GM18507 (cell line): ENCODE data around the gene TNNT3.
"Not testable (repeated sequence)": the region's sequence is repeated elsewhere in the genome, so short reads cannot be mapped to it uniquely, and the experiment has no call there.

Experiments used
- DNase-seq: peaks from one replicate; pipeline ENCODE4 v3.0.0; 2011; ENCODE audit warnings: low read depth; ENCODE audit not compliant: insufficient read length; ENCODE audit errors: extremely low spot score
- FAIRE-seq: peaks from 2 replicates; lab custom pipeline; 2011; peaks lifted over from hg19 to GRCh38; lab: Jason Lieb, UNC

Gene TNNT3

DNA sequence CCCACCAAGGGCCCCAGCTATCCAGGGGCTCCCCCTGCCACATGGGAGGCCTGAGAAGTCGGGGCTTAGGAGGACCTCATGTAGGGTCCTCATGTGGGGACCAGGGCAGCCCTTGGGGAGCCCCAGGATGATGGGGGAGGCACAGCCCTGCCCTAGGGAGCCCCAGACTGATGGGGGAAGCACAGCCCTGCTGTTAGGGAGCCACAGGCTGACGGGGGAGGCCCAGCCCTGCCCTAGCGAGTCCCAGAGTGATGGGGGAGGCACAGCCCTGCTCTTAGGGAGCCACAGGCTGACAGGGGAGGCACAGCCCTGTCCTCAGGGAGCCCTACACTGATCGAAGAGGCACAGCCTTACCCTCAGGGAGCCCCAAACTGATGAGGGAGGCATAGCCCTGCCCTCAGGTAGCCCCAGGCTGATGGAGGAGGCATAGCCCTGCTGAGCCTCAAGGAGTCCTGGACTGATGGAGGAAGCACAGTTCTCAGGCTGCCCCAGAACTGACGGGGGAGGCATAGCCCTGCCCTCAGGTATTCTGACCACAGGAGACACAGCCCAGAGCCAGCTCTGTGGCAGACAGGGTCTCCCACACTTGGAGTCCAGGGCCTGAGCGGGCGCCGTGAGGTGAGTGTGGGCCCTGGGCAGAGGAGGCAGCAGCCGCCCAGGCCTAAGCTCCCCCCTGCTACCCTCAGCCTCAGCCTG lies 38.6 kb upstream of the TNNT3 start:
- FAIRE-seq: no peak
- DNase-seq: no peak

DNA sequence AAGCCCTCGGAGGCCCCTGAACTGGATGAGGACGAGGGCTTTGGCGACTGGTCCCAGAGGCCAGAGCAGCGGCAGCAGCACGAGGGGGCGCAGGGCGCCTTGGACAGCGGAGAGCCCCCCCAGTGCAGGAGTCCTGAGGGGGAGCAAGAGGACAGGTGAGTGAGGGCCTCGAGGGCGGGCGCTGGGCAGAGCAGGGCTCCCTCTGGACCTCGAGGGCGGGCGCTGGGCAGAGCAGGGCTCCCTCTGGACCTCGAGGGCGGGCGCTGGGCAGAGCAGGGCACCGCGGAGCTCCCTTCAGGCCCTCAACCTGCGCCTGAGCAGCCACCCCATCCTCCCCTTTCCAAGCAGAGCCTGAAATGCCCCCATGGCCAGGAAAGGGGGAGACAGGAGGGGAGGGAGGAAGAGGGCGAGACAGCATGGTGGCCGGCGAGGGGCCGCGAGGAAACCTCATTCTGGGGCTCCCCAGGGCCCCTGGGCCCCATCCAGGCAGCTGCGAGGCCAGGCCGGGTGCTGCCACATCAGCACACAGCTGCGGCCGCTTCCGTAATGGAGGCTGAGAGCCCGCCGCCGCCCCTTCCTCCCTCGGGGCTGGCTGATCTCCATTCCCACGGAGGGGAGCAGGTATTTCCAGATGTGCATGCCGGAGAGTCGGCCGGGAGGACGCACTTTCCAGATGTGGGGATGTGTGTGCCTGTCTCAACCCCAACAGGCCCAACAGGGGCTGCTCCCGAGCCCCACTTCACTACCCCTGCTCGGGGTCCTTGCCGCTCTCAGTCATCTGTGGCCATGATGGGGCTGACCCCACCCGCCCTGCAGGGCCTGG lies 37.9 kb upstream of the TNNT3 start:
- DNase-seq (no peak), FAIRE-seq (no peak)

DNA sequence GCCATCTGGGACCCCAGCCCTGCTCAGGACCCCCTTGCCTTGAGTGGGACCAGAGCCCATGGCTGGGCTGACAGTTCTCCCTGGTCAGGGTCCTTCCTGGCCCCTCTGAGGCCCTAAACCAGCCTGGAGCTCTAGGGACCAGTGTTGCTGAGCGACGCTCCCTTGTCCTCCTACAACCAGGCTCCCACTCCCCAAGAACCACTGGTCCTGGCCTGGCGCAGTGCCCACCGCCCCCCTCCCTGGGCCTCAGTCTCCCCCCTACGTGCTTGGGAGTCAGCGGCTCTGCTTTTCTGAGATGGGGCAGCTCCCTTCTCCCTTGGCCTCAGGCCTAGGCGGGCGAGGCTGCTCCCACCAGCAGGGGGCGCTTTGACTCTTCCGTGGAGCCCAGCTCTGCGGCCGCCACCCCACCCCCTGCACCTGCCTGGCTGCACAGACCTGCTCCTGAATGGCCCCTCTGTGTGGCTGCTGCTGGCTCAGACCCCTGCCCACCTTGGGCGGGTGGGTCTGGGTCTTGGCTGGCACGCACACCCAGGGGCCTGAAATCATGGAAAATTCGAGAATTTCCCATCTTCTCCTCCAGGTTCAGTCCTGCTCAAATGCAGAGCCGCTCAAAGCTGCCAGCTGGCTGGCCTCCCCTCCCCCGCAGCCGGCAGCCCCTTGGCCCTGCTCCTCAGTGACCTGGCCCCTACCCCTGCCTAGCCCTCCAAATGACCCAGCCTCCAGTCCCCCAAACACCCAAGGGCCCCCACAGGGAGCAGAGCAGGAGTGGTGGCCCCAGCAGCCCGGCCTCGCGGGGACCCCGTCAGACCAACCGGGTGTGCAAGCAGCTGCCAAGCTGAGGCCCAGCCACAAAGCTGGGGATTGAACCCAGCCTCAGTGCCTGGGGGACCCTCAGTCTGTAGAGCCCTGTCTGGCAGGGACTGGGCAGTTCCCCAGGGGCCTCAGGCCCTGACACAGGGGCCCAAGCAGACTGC lies 37.0 kb upstream of the TNNT3 start:
- DNase-seq: peak; percentile 76
- peak; percentile 42 for FAIRE-seq

DNA sequence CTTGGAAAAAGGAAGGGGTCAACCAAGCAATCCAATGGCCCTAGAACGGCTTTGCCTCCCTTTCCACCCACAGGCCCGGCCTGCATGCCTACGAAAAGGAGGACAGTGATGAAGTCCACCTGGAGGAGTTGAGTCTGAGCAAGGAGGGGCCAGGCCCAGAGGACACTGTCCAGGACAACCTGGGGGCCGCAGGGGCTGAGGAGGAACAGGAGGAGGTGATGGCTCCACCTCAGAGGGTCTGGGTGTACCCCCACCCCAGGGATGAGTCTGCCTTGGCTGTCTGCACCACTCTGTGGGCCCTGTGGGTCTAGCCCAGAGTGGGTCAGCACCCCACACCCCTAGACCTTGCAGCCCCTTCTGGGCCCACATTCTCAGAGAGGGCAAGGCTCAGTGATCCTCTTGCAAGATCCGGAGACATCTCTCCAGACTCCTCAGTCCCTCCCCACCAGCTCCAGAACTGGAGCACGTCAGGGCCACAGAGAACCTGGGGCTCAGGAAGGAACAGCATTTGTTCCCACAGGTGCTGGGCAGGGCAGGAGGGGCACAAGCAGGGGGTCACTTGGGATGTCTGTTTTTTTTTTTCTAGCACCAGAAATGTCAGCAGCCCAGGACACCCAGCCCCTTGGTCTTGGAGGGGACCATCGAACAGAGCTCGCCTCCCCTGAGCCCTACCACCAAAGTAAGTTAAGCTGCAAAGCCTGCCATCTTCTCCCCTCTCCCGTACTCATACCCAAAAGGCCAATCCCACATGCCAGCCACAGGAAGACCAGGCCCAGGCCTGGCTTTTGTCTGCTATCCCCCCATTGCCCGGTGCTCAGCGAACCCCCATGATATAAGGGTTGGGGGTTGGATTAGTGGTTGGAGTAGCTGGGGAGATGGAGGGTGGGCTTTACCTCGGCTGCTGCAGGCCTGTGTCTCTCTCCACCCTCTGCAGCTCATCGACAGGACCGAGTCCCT lies 35.9 kb upstream of the TNNT3 start:
- DNase-seq: no peak
- no peak for FAIRE-seq

DNA sequence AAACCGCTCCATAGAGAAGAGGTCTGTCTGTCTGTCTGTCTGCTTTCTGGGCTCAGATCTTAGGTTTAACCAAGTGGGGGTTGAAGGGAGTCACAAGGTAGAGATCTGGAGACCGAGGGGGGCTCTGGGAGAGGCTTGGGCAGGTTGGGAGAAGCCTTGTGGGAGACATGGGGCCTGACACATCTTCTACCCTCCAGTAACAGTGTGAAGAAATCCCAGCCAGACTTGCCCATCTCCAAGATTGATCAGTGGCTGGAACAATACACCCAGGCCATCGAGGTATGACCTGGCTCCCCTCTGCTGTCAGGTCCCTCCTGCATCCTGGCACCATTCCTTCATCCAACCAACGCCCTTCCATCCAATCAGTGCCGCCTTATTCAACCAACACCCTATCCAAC lies 35.2 kb upstream of the TNNT3 start:
- FAIRE-seq: no peak
- DNase-seq: no peak

DNA sequence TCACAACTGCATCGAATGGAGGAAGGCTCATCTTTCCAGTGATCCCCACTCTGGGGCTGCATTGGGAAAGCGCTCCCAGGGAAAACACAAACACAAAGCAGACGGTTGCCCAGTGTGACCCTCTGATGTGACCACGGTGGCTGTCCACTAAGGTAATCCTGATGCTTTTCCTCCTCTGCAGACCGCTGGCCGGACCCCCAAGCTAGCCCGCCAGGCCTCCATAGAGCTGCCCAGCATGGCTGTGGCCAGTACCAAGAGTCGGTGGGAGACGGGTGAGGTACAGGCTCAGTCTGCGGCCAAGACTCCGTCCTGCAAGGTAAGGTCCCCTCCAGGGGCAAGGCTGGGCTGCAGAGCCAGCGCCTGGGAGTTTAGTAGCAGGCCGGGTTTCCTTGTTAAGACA lies 33.0 kb upstream of the TNNT3 start:
- not testable (repeated sequence) for DNase-seq, FAIRE-seq

DNA sequence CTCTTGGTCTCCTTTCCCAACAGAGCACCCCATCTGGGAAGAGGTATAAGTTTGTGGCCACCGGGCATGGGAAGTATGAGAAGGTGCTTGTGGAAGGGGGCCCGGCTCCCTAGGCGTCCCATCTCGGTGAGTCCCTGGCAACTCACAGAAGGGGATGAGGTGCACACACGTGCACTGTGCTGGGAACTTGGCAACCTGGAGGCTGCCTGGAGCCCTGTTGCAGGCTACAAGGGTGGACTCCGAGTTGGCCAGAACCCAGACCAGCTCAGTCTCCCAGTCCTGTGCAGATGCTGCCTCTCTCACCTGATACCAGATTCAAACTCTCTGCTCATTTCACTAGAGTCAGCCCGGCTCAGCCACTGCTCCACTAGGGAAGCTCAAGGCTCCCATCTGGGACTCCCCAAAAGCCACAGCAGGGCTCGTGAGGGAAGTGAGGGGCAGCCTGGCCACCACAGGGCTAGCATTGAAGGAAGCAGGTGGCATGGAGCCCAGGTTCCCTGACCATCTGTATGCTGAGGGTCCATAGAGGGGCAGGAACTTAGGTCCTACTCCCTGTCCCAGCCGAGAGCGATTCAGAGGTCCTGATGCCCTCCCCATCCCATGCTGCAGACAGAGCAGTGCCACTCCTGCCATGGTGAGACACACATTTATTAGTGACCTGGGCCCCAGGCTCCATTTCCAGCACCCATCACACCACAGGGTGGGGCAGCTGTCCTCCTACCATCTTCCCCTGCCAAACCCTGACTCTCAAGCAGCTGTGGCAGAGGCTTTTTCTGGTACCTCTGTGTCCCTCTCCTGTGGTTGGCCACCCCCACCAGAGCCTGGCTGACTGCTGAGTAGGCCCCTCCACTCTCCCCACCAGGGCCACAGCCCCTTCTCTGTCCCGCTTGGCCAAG lies 31.8 kb upstream of the TNNT3 start:
- FAIRE-seq (no peak), DNase-seq (no peak)

DNA sequence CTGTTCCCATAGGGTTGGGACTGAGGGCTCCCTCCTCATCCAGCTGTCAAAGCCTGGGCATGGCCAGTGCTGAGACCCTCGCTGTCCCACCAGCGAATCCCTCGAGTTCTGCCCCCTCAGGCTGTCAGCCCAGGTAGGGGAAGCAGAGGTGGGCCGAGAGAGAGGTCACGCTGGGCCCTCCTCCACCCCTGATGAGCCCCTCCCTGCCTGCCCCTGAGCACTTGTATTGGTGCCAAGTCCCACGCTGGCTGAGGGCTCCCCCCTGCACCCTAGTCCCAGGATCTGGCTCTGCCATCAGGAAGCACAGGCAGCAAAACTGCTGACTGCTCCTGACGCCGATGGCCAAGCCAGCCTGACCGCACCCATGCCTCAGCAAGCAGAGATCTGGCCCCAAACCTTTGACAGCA lies 31.2 kb upstream of the TNNT3 start:
- FAIRE-seq: no peak
- no peak for DNase-seq

DNA sequence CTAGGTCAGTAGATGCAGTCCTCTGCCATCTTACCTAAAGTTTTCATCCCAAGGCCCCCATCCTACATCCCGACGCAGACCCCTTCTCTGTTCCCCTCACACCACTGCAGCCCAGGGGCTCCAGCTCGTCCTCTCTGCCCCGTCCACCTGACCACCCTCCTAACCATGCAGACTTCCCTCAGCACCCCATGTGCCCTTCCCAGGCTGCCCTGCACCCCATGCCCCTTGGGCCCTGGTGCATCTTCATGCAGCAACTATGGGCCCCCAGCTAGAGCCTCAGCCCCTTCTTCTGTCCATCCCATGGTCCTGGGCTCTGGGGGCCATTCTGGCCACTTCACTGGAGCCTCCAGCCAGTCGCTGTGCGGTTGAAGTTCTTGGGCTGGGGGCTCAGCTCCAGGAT lies 30.7 kb upstream of the TNNT3 start:
- FAIRE-seq: no peak
- no peak for DNase-seq

DNA sequence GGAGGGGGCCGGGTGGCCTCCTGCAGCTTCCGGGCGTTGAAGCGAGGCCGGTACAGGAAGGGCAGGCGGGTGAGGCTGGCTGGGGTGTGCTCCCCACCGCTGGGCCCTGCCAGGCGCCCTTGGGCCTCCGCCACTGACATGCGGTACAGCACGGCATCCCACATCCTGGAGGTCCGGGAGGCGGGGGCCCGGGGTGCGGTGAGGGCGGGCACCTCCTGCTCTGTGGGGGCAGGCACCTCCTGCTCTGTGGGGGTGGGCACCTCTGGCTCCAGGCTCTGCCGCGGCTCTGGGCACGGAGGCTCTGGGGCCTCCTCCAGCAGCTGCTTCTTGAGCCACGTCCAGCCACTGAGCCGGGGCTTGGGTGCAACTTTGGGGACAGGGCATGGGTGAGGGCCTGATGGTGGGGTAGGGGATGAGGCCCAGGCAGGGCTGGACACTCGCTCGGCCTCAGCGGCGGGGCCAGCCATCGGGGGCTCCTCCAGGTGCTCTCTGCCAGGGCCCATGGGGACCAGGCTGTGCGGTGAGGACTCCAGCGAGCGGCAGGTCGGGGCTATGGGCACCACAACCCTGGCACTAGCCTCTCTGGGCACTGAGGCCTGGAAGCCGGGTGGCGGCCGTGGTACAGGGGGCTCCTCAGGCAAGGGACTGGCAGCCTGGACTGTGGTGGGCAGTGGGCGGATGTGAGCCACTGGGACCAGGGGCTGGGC lies 30.1 kb upstream of the TNNT3 start:
- FAIRE-seq (no peak), DNase-seq (no peak)

DNA sequence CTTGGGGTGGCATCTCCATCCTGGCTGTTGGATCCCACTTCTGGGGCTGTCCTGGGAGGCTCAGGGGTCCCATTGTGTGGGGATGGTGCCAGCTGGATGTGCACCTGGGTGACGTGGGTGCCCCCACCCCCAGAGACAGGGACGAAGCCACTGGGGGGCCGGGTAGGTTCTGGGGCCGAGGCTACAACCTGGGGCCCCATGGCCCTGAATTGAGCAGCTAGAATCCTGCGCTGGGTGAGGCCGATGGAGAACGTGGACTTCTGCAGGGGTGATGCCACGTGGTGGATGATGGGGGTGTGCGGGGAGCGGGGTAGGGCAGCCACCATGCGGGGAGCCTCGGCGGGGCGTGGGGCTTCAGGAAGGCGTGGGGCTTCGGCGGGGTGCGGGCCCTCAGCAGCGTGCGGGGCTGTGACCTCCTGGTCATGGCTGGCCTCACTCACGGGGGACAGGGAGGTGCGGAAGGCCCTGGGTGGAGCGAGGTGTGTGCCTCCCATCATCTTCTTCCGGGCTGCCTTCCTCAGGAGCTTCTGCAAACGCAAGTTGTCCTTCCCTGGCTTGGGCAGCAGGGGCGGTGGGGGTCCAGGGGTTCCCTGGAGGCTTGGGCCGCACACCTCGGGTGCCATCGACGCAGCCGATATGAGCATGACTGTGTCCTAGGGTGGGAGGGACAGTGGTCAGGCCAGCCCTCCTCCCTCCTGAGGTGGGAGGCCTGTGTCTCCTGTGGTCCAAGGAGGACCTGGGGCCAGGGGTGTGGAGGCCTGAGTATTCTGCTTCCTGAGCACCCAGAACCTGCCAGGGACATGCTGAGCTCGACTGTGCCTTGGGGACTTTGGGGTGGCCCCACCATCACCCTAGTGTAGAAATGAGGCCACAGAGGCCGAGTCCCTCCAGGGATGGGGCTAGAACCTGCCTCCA lies 29.3 kb upstream of the TNNT3 start:
- FAIRE-seq (no peak), DNase-seq (no peak)

DNA sequence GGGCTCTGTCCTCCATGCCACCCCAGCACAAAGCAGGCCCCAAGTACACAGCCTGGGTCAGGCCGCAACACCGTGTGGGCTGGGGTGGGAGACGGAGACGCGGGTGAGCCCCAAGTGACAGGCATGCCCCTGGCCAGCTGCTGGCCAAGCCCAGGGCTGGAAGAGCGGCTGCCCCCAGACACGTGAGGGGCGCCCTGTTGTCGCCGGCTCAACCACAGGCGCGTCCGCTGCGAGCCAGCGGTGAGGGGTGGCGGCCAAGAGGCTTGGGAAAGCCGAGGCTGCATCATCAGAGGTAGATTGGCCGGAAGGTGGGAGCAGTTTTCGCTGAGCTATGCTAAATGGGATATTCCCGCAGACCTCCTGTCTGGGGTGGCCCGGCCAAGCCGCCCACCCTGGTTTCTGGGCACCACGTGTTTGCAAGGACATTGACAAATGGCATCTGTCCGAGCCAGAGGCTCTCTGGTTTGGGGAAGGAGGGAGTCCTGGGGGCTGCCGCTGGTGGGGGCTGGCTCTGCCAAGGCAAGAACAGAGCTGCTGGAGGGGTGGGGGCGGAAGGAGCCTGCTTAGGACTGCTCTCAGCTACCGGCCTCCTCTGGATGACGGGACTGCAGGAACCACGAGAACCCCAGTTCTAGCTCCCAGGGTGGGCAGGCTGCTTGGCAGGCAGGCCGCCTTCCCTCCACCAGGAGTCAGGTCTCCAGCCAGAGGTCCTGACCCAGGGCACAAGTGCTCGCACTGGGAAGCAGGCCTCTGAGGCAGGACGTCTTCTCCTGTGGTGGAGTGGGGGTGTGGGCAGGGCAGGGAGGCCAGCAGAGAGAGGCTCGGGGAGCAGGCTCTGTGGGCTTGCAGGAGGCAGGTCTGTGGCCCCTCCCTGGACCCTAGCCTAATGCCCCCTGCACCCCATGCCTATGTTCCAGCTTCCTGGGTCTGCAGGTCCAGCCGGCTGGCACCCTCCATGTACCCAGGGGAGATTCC lies 28.4 kb upstream of the TNNT3 start:
- no peak for DNase-seq

DNA sequence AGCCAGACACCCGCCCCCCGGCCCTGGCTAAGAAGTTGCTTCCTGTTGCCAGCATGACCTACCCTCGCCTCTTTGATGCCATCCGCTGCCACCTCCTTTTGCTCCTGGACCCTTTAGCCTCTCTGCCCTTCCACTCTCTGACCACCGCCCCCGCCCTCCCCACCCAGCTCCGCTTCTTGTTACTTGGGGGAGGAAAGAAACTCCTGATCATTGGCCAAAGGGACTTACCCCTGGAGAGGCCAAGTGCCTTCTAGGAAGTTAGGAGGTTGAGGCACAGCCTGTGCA lies 27.7 kb upstream of the TNNT3 start, which contains the start of gene PRR33:
PRR33 (minus strand) TSS at position 65 of the 285 bp plus-strand sequence. CDS start 1,311 bp downstream, outside the sequence.
- DNase-seq (no peak), FAIRE-seq (no peak)

More for the DNA sequence above, 28.4 kb upstream of the TNNT3 start:
- no peak for FAIRE-seq

DNA sequence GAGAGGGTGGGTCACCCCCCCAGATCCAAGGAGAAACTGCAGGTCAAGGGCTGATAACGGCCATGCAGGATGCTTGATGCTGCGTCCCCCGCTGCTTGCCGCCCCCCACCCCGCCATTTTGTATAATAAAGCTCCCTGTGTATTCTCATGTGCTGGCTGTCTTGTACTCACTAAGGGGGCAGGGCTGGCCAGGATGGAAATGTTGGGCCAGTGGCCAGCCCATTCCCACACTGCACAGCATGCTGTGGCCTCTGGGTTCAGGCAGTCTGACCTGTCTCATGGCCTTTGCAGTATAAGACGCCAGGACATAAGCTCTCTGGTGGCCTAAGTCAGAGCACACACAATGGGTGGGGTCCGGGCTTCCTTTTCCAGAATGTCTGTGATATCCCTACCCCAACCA lies 27.4 kb upstream of the TNNT3 start:
- DNase-seq (no peak), FAIRE-seq (no peak)

DNA sequence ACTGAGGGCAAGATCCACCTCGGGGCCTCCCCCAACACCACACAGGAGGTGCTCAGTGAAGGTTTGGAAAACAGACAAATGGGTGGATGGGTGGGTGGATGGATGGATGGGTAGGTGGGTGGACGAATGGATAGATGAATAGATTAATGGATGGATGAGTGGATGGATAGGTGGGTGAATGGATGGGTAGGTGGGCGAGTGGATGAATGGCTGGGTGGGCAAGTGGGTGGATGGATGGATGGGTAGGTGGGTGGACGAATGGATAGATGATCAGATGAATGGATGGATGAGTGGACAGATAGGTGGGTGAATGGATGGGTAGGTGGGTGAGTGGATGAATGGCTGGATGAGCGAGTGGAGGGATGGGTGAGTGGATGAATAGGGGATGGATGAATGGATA lies 26.9 kb upstream of the TNNT3 start:
- DNase-seq: no peak
- FAIRE-seq: no peak
